NCI-H82 treated with DMSO at 0.1 percent for 48 hours (cell line): Measurements from ENCODE around the gene PTPRA.
"Not testable (repeated sequence)": the region's sequence is repeated elsewhere in the genome, so short reads cannot be mapped to it uniquely, and the experiment has no call there.

Experiments used
- DNase-seq: peaks from one replicate; lab custom pipeline; 2025; ENCODE audit not compliant: unreplicated experiment; lab: John Stamatoyannopoulos, UW

PTPRA gene

DNA sequence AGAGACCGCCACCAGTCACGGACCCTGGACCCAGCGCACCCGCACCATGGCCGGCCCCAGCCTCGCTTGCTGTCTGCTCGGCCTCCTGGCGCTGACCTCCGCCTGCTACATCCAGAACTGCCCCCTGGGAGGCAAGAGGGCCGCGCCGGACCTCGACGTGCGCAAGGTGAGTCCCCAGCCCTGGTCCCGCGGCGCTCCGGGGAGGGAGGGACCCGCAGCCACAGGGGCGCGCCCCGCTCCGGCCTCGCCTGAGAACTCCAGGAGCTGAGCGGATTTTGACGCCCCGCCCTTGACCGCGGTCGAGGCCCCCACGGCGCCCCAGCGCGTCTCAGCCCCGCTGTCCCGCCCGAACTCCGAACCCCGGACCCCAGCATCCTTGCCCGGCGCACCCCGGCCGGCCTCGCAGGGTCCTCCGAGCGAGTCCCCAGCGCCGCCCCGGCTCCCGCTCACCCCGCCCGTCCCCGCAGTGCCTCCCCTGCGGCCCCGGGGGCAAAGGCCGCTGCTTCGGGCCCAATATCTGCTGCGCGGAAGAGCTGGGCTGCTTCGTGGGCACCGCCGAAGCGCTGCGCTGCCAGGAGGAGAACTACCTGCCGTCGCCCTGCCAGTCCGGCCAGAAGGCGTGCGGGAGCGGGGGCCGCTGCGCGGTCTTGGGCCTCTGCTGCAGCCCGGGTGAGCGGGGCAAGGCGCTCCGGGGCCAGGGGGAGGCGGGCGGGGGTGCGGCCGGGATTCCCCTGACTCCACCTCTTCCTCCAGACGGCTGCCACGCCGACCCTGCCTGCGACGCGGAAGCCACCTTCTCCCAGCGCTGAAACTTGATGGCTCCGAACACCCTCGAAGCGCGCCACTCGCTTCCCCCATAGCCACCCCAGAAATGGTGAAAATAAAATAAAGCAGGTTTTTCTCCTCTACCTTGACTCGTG is 198.6 kb downstream of the PTPRA start, which contains the start of gene OXT:
TSS of gene OXT (plus strand) at position 11 of the 920 bp plus-strand sequence. CDS start at position 47, 36 bp downstream.
- no peak for DNase-seq

DNA sequence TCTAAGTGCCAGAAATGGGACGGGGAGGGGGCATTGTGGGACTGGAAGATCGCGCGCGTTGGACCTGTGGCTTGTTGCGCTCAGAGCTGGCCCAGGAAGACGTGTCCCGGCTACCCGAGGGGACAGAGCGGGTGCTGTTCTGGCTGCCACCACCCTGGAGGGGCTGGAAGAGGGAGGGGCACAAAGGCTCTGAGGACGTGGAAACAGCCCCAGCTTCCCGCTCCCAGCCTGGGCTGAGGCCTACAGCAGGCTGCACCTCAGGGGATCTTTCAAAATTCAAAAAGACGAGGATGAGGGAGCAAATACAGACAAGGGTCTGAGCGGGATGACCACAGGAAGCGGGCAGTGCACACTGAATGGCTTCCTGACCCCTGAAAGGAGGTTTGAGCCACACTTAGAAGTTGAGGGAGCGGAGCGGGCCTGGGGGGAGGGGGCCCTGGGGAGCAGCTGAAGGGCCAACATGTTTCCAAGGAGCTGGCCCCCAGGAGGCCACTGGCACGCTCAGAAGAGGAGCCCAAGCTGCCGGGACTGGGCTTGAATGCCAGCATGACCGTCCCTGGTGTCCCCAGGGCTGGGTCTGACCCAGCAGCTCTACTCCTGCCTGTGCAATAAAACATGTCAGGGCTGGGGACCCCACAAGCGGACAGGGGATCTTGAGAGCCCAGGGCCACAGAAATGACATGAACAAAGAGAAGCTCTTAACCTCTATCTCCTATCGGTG is 199.4 kb downstream of the PTPRA start:
- DNase-seq = no peak

DNA sequence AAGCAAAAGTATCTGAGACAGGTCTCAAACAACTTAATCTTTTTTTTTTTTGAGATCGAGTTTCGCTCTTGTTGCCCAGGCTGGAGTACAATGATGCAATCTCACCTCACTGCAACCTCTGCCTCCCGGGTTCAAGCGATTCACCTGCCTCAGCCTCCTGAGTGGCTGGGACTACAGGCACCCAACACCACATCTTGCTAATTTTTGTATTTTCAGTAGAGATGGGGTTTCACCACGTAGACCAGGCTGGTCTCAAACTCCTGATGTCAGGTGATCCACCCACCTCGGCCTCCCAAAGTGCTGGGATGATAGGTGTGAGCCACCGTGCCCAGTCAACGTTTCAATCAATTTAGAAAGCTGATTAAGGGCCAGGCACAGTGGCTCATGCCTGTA is 200.0 kb downstream of the PTPRA start:
- DNase-seq = not testable (repeated sequence)

- no peak for DNase-seq
These were observed 201.5 kb downstream of the PTPRA start for GRCh38 chr20:3074812-3075211.

DNA sequence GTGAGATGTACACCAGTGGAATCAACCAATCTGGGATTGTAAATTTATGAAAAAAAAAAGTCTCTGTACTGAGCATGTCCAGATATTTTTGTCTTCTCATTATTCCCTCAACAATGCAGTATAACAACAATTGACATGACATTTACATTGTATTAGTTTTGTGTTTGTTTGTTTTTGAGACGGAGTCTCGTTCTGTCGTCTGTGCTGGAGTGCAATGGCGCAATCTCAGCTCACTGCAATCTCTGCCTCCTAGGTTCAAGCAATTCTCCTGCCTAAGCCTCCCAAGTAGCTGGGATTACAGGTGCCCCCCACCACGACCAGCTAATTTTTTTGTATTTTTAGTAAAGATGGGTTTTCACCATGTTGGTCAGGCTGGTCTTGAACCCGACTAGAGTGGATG is 202.0 kb downstream of the PTPRA start:
- DNase-seq = not testable (repeated sequence)

- no peak for DNase-seq
These were observed 204.4 kb downstream of the PTPRA start for GRCh38 chr20:3077618-3078134.

DNA sequence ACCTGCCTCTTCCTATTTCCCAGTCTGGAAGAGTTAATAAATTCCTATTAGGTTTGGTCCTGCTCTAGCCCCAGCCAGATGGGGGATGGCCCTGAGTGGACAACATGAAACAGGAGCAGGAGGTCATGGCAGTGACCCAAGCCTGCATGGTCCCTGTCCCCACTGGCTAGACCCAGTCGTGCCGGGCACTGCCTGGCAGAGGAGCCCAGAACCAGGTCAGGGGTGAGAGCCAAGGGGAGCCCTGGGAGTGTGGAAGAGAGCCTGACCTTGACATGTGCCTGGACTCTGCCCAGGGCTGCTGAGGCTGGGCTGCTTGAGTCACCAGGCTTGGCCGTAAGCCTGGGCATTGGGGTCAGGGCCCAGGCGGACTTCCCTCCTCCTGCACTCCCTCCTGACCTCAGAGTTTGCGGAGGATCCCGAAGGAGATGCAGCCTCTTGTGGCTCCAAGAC is 207.7 kb downstream of the PTPRA start:
- DNase-seq = no peak

DNA sequence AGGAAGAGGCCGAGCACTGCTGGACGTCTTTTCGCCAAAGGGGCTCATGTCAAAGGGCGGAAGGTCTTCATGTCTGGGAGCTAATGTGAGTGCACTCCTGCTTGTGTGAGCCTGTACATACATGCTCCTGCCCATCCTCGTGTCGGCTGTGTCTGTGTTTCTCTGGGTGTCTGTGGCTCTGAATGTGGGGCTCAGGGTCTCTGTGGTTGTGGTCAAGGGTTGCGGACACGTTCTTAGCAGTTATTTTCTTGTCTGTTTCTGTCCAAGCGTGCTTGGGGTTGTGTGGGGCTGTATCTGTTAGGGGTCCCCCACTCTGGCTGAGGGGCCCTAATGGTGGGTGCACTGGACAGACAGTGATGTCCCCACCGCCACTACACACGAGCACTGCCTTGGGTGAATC is 208.4 kb downstream of the PTPRA start:
- DNase-seq = no peak

DNA sequence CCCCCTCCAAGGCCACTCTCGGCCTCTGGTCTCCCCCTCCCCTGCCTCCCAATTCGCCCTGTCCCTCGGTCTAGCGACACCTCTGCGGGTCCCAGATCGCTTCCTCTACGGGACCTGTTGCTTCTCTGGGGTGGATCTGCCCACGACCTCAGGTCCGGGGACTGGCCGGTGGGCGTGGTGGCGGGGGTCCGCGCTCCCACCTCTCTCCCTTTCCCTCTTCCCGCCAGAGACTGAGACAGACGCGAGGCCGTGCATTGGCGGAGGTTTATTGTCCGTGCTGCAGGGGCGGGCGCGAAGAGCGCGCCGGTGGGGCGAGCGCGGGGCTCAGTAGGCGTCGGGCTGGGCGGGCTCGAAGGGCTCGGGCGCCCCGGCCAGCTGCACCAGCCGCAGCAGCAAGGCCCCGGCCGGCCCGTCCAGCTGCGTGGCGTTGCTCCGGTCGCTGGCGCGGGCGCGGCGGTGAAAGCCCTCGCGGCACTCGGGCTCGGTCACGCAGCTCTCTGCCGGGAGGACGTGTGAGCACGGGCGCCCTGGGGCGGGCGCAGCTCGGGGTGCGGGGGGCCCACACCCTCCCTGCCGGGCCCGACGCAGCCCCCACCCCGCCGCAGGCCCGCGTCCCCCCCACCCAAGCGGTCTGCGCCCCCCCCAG is 209.1 kb downstream of the PTPRA start:
- no peak for DNase-seq

GRCh38 chr20:3082955-3083952 is 210.0 kb downstream of the PTPRA start:
- no peak for DNase-seq

- DNase-seq = no peak
These were observed 211.2 kb downstream of the PTPRA start, which contains the start of gene AVP for GRCh38 chr20:3084283-3084985. Gene AVP (minus strand): TSS chr20:3084724. CDS start chr20:3084674, 50 bp downstream.

- DNase-seq = no peak
These were observed 211.7 kb downstream of the PTPRA start for GRCh38 chr20:3084986-3085360.

- DNase-seq = no peak
These were observed 212.3 kb downstream of the PTPRA start for GRCh38 chr20:3085571-3086072.

- no peak for DNase-seq
These were observed 214.8 kb downstream of the PTPRA start for GRCh38 chr20:3088031-3088430.
